ENCODE measurements around the gene STK32C.

The STK32C gene

GRCh38 chr10:132265890-132266496 lies 41.8 kb downstream of the STK32C start:
- no peak for DNase-seq (ENCODE audit: low read depth)

- DNase-seq (ENCODE audit: low read depth): no peak
These were observed 42.5 kb downstream of the STK32C start for GRCh38 chr10:132264966-132265889.

GRCh38 chr10:132264306-132264950 lies 43.3 kb downstream of the STK32C start:
- no peak for DNase-seq (ENCODE audit: low read depth)

GRCh38 chr10:132263866-132264265 lies 43.9 kb downstream of the STK32C start:
- no peak for DNase-seq (ENCODE audit: low read depth)

GRCh38 chr10:132259702-132260482 lies 47.9 kb downstream of the STK32C start:
- no peak for DNase-seq (ENCODE audit: low read depth)

- no peak for DNase-seq (ENCODE audit: low read depth)
These were observed 49.3 kb downstream of the STK32C start for GRCh38 chr10:132258423-132258822.

GRCh38 chr10:132257907-132258306 lies 49.8 kb downstream of the STK32C start:
- DNase-seq (ENCODE audit: low read depth): no peak

GRCh38 chr10:132257271-132257670 lies 50.5 kb downstream of the STK32C start:
- DNase-seq (ENCODE audit: low read depth): no peak

- DNase-seq (ENCODE audit: low read depth): no peak
These were observed 50.9 kb downstream of the STK32C start for GRCh38 chr10:132256866-132257265.

GRCh38 chr10:132255489-132256344 lies 52.0 kb downstream of the STK32C start:
- DNase-seq (ENCODE audit: low read depth): no peak

GRCh38 chr10:132254841-132255240 lies 52.9 kb downstream of the STK32C start:
- no peak for DNase-seq (ENCODE audit: low read depth)

- no peak for DNase-seq (ENCODE audit: low read depth)
These were observed 54.6 kb downstream of the STK32C start for GRCh38 chr10:132253092-132253687.

GRCh38 chr10:132252412-132252811 lies 55.3 kb downstream of the STK32C start:
- no peak for DNase-seq (ENCODE audit: low read depth)

GRCh38 chr10:132251928-132252327 lies 55.8 kb downstream of the STK32C start:
- DNase-seq (ENCODE audit: low read depth): no peak

- no peak for DNase-seq (ENCODE audit: low read depth)
These were observed 57.0 kb downstream of the STK32C start for GRCh38 chr10:132250481-132251475.

- DNase-seq (ENCODE audit: low read depth): no peak
These were observed 57.9 kb downstream of the STK32C start for GRCh38 chr10:132249824-132250375.

GRCh38 chr10:132249226-132249724 lies 58.5 kb downstream of the STK32C start:
- DNase-seq (ENCODE audit: low read depth): no peak

- peak; percentile 62 for DNase-seq (ENCODE audit: low read depth)
These were observed 59.1 kb downstream of the STK32C start for GRCh38 chr10:132248455-132249225.

All from T follicular helper cell (primary cell).